IMR-90 (cell line): ENCODE data around the gene SOX5. TPM values are rescaled to one million over a fixed set of nuclear protein-coding genes. Genes with fewer than 3 reads are reported as not detected.

ENCODE experiments used
- ATAC-seq: fragments of 200-7000 bp; cut with Tn5 transposase; 2 replicates; pipeline ENCODE4 v1.9.1; 2020; ENCODE audit warnings: low read depth, mild to moderate bottlenecking, moderate library complexity
- BruUV-seq: library from RNA; stranded (reverse); fragments of 400-500 nt; replicated peaks from 2 replicates; lab custom pipeline; 2021; lab: Mats Ljungman, UMichigan
- CTCF ChIA-PET: fragments of 300-600 bp; formaldehyde crosslinking; extraction: SDS; loops from one replicate; lab custom pipeline; 2021; ENCODE audit warnings: antibody characterized with exemption; lab: Yijun Ruan, JAX
- POLR2A ChIA-PET: fragments of 300-600 bp; sonication (Branson Sonifier 250); formaldehyde crosslinking; loops from one replicate; lab custom pipeline; 2022; ENCODE audit warnings: antibody characterized with exemption; ENCODE audit not compliant: unreplicated experiment; lab: Charles Lee
- DNase-seq: peaks from one replicate; pipeline ENCODE4 v3.0.0; 2013
- H2AFZ ChIP-seq: replicated peaks from 2 replicates; pipeline ENCODE3; 2013; ENCODE audit warnings: low read length, mild to moderate bottlenecking; ENCODE audit not compliant: poor library complexity
- H2AK5ac ChIP-seq: 2 replicates; pipeline ENCODE4 v1.6.1; 2013; ENCODE audit warnings: low read depth, low read length, inconsistent platforms
- H2AK9ac ChIP-seq: replicated peaks from 2 replicates; pipeline ENCODE3; 2013; ENCODE audit warnings: mild to moderate bottlenecking, low read depth, low read length, moderate library complexity; ENCODE audit not compliant: poor library complexity
- H2BK120ac ChIP-seq: 2 replicates; pipeline ENCODE4 v1.6.1; 2013; ENCODE audit warnings: low read depth, low read length, inconsistent platforms
- H2BK15ac ChIP-seq: 3 replicates; pipeline ENCODE4 v1.6.1; 2013; ENCODE audit warnings: low read depth, low read length, inconsistent platforms
- H2BK20ac ChIP-seq: 2 replicates; pipeline ENCODE4 v1.6.1; 2013; ENCODE audit warnings: low read depth, mild to moderate bottlenecking, inconsistent platforms, low read length, moderate library complexity
- H2BK5ac ChIP-seq: 2 replicates; pipeline ENCODE4 v1.6.1; 2013; ENCODE audit warnings: mild to moderate bottlenecking, low read depth, low read length, inconsistent platforms; ENCODE audit not compliant: poor library complexity, severe bottlenecking
- H3K14ac ChIP-seq: replicated peaks from 2 replicates; pipeline ENCODE4 v1.6.1; 2013; ENCODE audit warnings: low read depth, low read length, inconsistent platforms
- H3K18ac ChIP-seq: 2 replicates; pipeline ENCODE4 v1.6.1; 2013; ENCODE audit warnings: low read depth, low read length, control low read depth
- H3K23ac ChIP-seq: 2 replicates; pipeline ENCODE4 v1.6.1; 2013; ENCODE audit warnings: low read depth, low read length, inconsistent platforms
- H3K27ac ChIP-seq: 2 replicates; pipeline ENCODE4 v1.5.1; 2013; ENCODE audit warnings: mild to moderate bottlenecking, control low read depth, low read length; ENCODE audit not compliant: insufficient read depth
- H3K27me3 ChIP-seq: 2 replicates; pipeline ENCODE4 v1.6.1; 2013; ENCODE audit warnings: low read length; ENCODE audit not compliant: control insufficient read depth, insufficient read depth
- H3K36me3 ChIP-seq: 2 replicates; pipeline ENCODE4 v1.6.1; 2013; ENCODE audit warnings: low read length, mixed read lengths; ENCODE audit not compliant: control insufficient read depth, insufficient read depth
- H3K4ac ChIP-seq: 2 replicates; pipeline ENCODE4 v1.6.1; 2013; ENCODE audit warnings: low read depth, low read length, inconsistent platforms
- H3K4me1 ChIP-seq: 2 replicates; pipeline ENCODE4 v1.6.1; 2013; ENCODE audit warnings: low read length, mixed read lengths; ENCODE audit not compliant: control insufficient read depth, insufficient read depth
- H3K4me2 ChIP-seq: 2 replicates; pipeline ENCODE4 v1.6.1; 2013; ENCODE audit warnings: low read depth, mild to moderate bottlenecking, control low read depth, low read length, moderate library complexity
- H3K4me3 ChIP-seq: 2 replicates; pipeline ENCODE4 v1.5.1; 2013; ENCODE audit warnings: low read depth, mild to moderate bottlenecking, control low read depth, low read length, moderate library complexity; ENCODE audit not compliant: insufficient read depth
- H3K56ac ChIP-seq: 2 replicates; pipeline ENCODE4 v1.6.1; 2013; ENCODE audit warnings: low read length, inconsistent platforms; ENCODE audit not compliant: insufficient read depth; ENCODE audit errors: extremely low read depth
- H3K79me1 ChIP-seq, 2 experiments: 2 replicates each; pipeline ENCODE4 v1.6.1; 2013; ENCODE audit warnings: low read length in 2 of 2, inconsistent platforms in 1 of 2, low read depth in 1 of 2
- H3K9ac ChIP-seq: 2 replicates; pipeline ENCODE4 v1.6.1; 2013; ENCODE audit warnings: low read depth, low read length, control low read depth
- H3K9me1 ChIP-seq: 2 replicates; pipeline ENCODE4 v1.6.1; 2013; ENCODE audit warnings: low read length, inconsistent platforms; ENCODE audit not compliant: insufficient read depth
- H3K9me3 ChIP-seq: 2 replicates; pipeline ENCODE4 v1.6.1; 2013; ENCODE audit warnings: low read length; ENCODE audit not compliant: control insufficient read depth, insufficient read depth
- H4K20me1 ChIP-seq: 2 replicates; pipeline ENCODE4 v1.6.1; 2013; ENCODE audit warnings: low read length, inconsistent platforms; ENCODE audit not compliant: insufficient read depth
- H4K5ac ChIP-seq: 2 replicates; pipeline ENCODE4 v1.6.1; 2013; ENCODE audit warnings: mild to moderate bottlenecking, low read depth, low read length, control low read depth
- H4K8ac ChIP-seq, 2 experiments: 2 replicates each; pipeline ENCODE4 v1.6.1; 2013; ENCODE audit warnings: low read depth in 2 of 2, low read length in 2 of 2, control low read depth in 1 of 2, inconsistent platforms in 1 of 2
- H4K91ac ChIP-seq: 2 replicates; pipeline ENCODE4 v1.6.1; 2013; ENCODE audit warnings: low read depth, low read length, inconsistent platforms; ENCODE audit not compliant: insufficient read depth
- BHLHE40 ChIP-seq: fragments of 150-350 bp; IDR thresholded peaks from 2 replicates; pipeline ENCODE4 v1.6.1; 2016; ENCODE audit warnings: mild to moderate bottlenecking, low read depth, low read length
- CEBPB ChIP-seq: IDR thresholded peaks from 2 replicates; pipeline ENCODE4 v1.6.1; 2012; ENCODE audit warnings: low read depth, low read length, improper control_type of control experiment
- CHD1 ChIP-seq: IDR thresholded peaks from 2 replicates; pipeline ENCODE4 v1.6.1; 2012; ENCODE audit warnings: low read depth, low read length, improper control_type of control experiment
- ELK1 ChIP-seq: fragments of 150-350 bp; IDR thresholded peaks from 2 replicates; pipeline ENCODE4 v1.6.1; 2016; ENCODE audit warnings: low read depth, mild to moderate bottlenecking, low read length, moderate library complexity, borderline replicate concordance
- FOS ChIP-seq: fragments of 150-350 bp; IDR thresholded peaks from 2 replicates; pipeline ENCODE4 v1.6.1; 2016; ENCODE audit warnings: low read depth, low read length
- MAFK ChIP-seq: IDR thresholded peaks from 2 replicates; pipeline ENCODE4 v1.6.1; 2012; ENCODE audit warnings: low read depth, low read length, improper control_type of control experiment
- MAZ ChIP-seq: IDR thresholded peaks from 2 replicates; pipeline ENCODE4 v1.6.1; 2012; ENCODE audit warnings: low read depth, mild to moderate bottlenecking, low read length, improper control_type of control experiment, moderate library complexity, borderline replicate concordance
- NFE2L2 ChIP-seq: fragments of 150-350 bp; IDR thresholded peaks from 2 replicates; pipeline ENCODE4 v1.6.1; 2016; ENCODE audit warnings: low read depth, mild to moderate bottlenecking, low read length
- POLR2A ChIP-seq: IDR thresholded peaks from 2 replicates; pipeline ENCODE4 v1.6.1; 2012; ENCODE audit warnings: mild to moderate bottlenecking, low read depth, low read length
- RAD21 ChIP-seq: IDR thresholded peaks from 2 replicates; pipeline ENCODE4 v1.6.1; 2012; ENCODE audit warnings: low read length, improper control_type of control experiment
- RCOR1 ChIP-seq: IDR thresholded peaks from 2 replicates; pipeline ENCODE4 v1.6.1; 2012; ENCODE audit warnings: mild to moderate bottlenecking, low read length, improper control_type of control experiment; ENCODE audit not compliant: insufficient replicate concordance
- RFX5 ChIP-seq: IDR thresholded peaks from 2 replicates; pipeline ENCODE4 v1.8.0; 2012; ENCODE audit warnings: low read depth, mild to moderate bottlenecking, low read length, moderate library complexity
- SMC3 ChIP-seq: fragments of 150-350 bp; IDR thresholded peaks from 2 replicates; pipeline ENCODE4 v1.6.1; 2016; ENCODE audit warnings: low read depth, mild to moderate bottlenecking, antibody characterized with exemption, low read length, moderate library complexity
- WGBS, 2 experiments: methylation state at CpG; one replicate each; pipeline versions ENCODE4 v1.1.5 to v1.1.7; 2013; ENCODE audit warnings: missing lambda C conversion rate in 2 of 2; ENCODE audit not compliant: insufficient read length in 1 of 2; ENCODE audit errors: extremely low coverage in 2 of 2; 5-methylcytosine and 5-hydroxymethylcytosine counted together
- dilution Hi-C: fragments of 300-500 bp; cut with HindIII; formaldehyde crosslinking; loops from one replicate; pipeline ENCODE4 v1.14.3; 2018; ENCODE audit warnings: low sequenced_read_pairs; ENCODE audit not compliant: unreplicated experiment
- in situ Hi-C: fragments of 300-500 bp; cut with MboI; formaldehyde crosslinking; loops from 3 replicates; pipeline ENCODE4 v1.14.3; 2019; ENCODE audit warnings: low sequenced_read_pairs, inconsistent platforms, mixed read lengths
- intact Hi-C: fragments of 100-400 bp; cut with micrococcal nuclease; formaldehyde crosslinking; loops from 2 replicates; pipeline ENCODE4 v1.10.0; 2022
- polyA plus RNA-seq, 3 experiments: library from polyadenylated mRNA; depleted of rRNA; stranded (reverse); fragments of >200 nt; gene quantifications; 2 replicates each; pipeline ENCODE4 v1.2.3, GENCODE V29; 2012; ENCODE audit warnings: low replicate concordance in 1 of 3
- total RNA-seq: library from RNA; depleted of rRNA; stranded (reverse); fragments of >200 nt; gene quantifications from 2 replicates; pipeline ENCODE4 v1.2.3, GENCODE V29; 2012
- TF ChIP-seq, protein P1 (sequence below): fragments of 150-350 bp; IDR thresholded peaks from 2 replicates; pipeline ENCODE4 v1.6.1; 2017; ENCODE audit warnings: mild to moderate bottlenecking, antibody characterized with exemption, low read length, low read depth

SOX5 gene
- total and polyA plus RNA-seq, 2 of the 4 experiments (the other 2 are of a cell fraction), result 1.1 to 13.1 TPM

DNA sequence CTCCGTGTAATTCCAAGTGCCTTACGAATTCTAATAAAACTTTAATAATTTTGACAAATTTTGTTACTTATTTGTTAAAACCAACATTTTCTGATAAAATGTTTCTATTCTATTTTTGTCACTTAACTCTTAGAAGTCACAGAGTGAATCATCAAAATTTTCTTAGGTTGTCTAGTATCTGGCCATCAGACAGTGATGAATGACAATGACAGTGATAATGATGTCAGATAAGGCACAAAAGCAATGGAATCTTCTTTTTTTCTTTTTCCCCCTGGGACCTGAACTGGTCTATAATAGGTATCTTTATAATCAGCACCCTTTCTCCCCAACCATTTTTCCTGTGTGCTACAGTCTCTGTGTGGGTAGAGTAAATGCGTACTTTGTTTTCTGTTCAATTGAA lies 407.3 kb downstream of the SOX5 start:
- in situ Hi-C loops, result no loop called here
- Histone ChIP-seq H4K5ac (no peak overlapping the region), H2AK5ac (no peak overlapping the region), H3K27ac (no peak overlapping the region), H3K4me3 (no peak overlapping the region), H3K4me2 (no peak overlapping the region), H3K36me3 (peaks cover 1% of the 10 kb centered on the region; the same call in 1 of the 2 replicates), H2BK20ac (no peak overlapping the region), H2BK15ac (no peak overlapping the region), H3K27me3 (no peaks in the 10 kb centered on the region), H4K91ac (no peak overlapping the region), H2AFZ (no peak overlapping the region), H3K14ac (no peak overlapping the region), H3K9me3 (no peaks in the 10 kb centered on the region), H2BK5ac (no peak overlapping the region), H3K9ac (no peak overlapping the region), H3K56ac (no peak overlapping the region), H3K79me1 (no peaks in the 10 kb centered on the region), H3K23ac (no peak overlapping the region), H2AK9ac (no peak overlapping the region), H3K4ac (no peak overlapping the region), H4K20me1 (no peaks in the 10 kb centered on the region), H4K8ac (no peak overlapping the region), H3K18ac (no peak overlapping the region), H3K9me1 (no peaks in the 10 kb centered on the region), H3K4me1 (no peaks in the 10 kb centered on the region), H2BK120ac (no peak overlapping the region)
- ChIA-PET CTCF (no interaction called here), POLR2A (no interaction called here)
- no TSS peak for BruUV-seq
- WGBS, 2 experiments, result no CpG with 5 or more reads among the region's 3 CpGs
- dilution Hi-C loops, result no loop called here
- ATAC-seq (no peak), DNase-seq (no peak)
- intact Hi-C loops, result no loop called here
- TF ChIP-seq, protein P1, sequence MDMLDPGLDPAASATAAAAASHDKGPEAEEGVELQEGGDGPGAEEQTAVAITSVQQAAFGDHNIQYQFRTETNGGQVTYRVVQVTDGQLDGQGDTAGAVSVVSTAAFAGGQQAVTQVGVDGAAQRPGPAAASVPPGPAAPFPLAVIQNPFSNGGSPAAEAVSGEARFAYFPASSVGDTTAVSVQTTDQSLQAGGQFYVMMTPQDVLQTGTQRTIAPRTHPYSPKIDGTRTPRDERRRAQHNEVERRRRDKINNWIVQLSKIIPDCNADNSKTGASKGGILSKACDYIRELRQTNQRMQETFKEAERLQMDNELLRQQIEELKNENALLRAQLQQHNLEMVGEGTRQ, result no peak
- no peak for TF ChIP-seq BHLHE40
- no peak for TF ChIP-seq CHD1
- TF ChIP-seq MAFK, result no peak
- no peak for TF ChIP-seq NFE2L2
- TF ChIP-seq RCOR1, result no peak
- TF ChIP-seq MAZ, result no peak
- TF ChIP-seq RFX5, result no peak
- TF ChIP-seq CEBPB, result no peak
- no peak for TF ChIP-seq ELK1
- no peak for TF ChIP-seq FOS
- TF ChIP-seq RAD21, result no peak
- TF ChIP-seq SMC3, result no peak
- no peak for TF ChIP-seq POLR2A
